Activated CD8-positive, alpha-beta memory T cell treated with anti-CD3 and anti-CD28 coated beads for 24 hours (primary cell): ENCODE results near the gene ECSCR.
A peak's percentile ranks its signal among the peaks of the same experiment; 100 is the strongest.

Experiments used
- DNase-seq: peaks from one replicate; pipeline ENCODE4 v3.0.0-alpha.2; 2020

ECSCR gene

GRCh38 chr5:139443831-139444453 lies 18.6 kb downstream of the ECSCR start:
- DNase-seq = peak; percentile 50

- peak; percentile 33 for DNase-seq
Observed at GRCh38 chr5:139440416-139440815, 22.1 kb downstream of the ECSCR start.

GRCh38 chr5:139439013-139439903 lies 23.3 kb downstream of the ECSCR start, which contains the start of gene DNAJC18:
DNAJC18 (minus strand) TSS chr5:139439525; CDS start chr5:139439445, 80 bp downstream.
- DNase-seq = peak; percentile 95

- DNase-seq = no peak
Observed at GRCh38 chr5:139438707-139439012, 23.9 kb downstream of the ECSCR start.

- DNase-seq = no peak
Observed at GRCh38 chr5:139435676-139436075, 26.9 kb downstream of the ECSCR start.

GRCh38 chr5:139431706-139432105 lies 30.8 kb downstream of the ECSCR start:
- no peak for DNase-seq

- no peak for DNase-seq
Observed at GRCh38 chr5:139430015-139430414, 32.5 kb downstream of the ECSCR start.

- no peak for DNase-seq
Observed at GRCh38 chr5:139426203-139426885, 36.2 kb downstream of the ECSCR start.

GRCh38 chr5:139425497-139425896 lies 37.0 kb downstream of the ECSCR start:
- DNase-seq = no peak

GRCh38 chr5:139422307-139422893 lies 40.1 kb downstream of the ECSCR start:
- no peak for DNase-seq

GRCh38 chr5:139419226-139420192 lies 43.0 kb downstream of the ECSCR start:
- DNase-seq = no peak

- DNase-seq = no peak
Observed at GRCh38 chr5:139418793-139419192, 43.8 kb downstream of the ECSCR start.

GRCh38 chr5:139417214-139417613 lies 45.3 kb downstream of the ECSCR start:
- no peak for DNase-seq

GRCh38 chr5:139416651-139417050 lies 45.9 kb downstream of the ECSCR start:
- no peak for DNase-seq

GRCh38 chr5:139415869-139416268 lies 46.7 kb downstream of the ECSCR start:
- no peak for DNase-seq

GRCh38 chr5:139415221-139415861 lies 47.2 kb downstream of the ECSCR start:
- peak; percentile 74 for DNase-seq

GRCh38 chr5:139414581-139415130 lies 47.9 kb downstream of the ECSCR start:
- DNase-seq = no peak

GRCh38 chr5:139413963-139414362 lies 48.6 kb downstream of the ECSCR start:
- no peak for DNase-seq

- DNase-seq = no peak
Observed at GRCh38 chr5:139413153-139413552, 49.4 kb downstream of the ECSCR start.

- DNase-seq = no peak
Observed at GRCh38 chr5:139410993-139411828, 51.3 kb downstream of the ECSCR start.
